RWPE1 (cell line): Measurements from ENCODE around the gene KIAA1217.

Experiments
- CTCF ChIA-PET: fragments of 350-600 bp; sonication (Branson Sonifier 250); formaldehyde crosslinking; extraction: SDS; loops from one replicate; lab custom pipeline; 2021; lab: Yijun Ruan, JAX
- POLR2A ChIA-PET: fragments of 400-600 bp; formaldehyde crosslinking; extraction: SDS; loops from one replicate; lab custom pipeline; 2020; ENCODE audit warnings: antibody characterized with exemption; ENCODE audit not compliant: low non-redundant PET; lab: Yijun Ruan, JAX
- DNase-seq: peaks from one replicate; pipeline ENCODE4 v3.0.0; 2012; ENCODE audit warnings: low spot score
- H3K27ac ChIP-seq: fragments of 450-650 bp; 2 replicates; pipeline ENCODE4 v1.5.1; 2017
- TF ChIP-seq, protein P1 (sequence below): fragments of 450-650 bp; conservative IDR thresholded peaks from 2 replicates; pipeline ENCODE4 v1.5.1; 2017; ENCODE audit warnings: low read depth, mild to moderate bottlenecking

Gene KIAA1217

DNA sequence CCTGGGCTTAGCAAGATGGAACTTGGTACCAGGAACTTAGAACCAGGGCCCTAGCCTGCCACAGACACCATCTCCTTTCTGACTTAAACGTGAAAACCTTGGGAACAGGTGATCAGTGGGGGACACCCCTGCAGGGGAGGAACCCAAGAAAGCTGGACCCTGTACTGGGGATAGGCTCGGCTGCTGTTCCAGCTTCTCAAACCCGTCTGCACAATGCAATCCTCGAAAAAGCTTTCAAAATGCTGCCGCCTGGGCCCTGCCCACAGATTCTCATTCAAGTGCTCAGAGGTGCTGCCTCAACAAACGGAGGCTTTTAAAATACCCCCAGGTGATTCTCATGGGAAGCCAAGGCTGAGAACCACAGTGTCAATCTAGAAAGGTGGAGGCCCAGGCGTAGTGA is 345.1 kb downstream of the KIAA1217 start:
- CTCF ChIA-PET = interaction anchor here (0.6 to 1.0 kb wide), 2 partner anchors 36 to 801 kb away, joined by 3 to 4 read pairs; no protein-coding TSS in a partner anchor
- no peak for DNase-seq
- POLR2A ChIA-PET = no interaction called here
- no peak overlapping the region for H3K27ac ChIP-seq
- TF ChIP-seq, protein P1, sequence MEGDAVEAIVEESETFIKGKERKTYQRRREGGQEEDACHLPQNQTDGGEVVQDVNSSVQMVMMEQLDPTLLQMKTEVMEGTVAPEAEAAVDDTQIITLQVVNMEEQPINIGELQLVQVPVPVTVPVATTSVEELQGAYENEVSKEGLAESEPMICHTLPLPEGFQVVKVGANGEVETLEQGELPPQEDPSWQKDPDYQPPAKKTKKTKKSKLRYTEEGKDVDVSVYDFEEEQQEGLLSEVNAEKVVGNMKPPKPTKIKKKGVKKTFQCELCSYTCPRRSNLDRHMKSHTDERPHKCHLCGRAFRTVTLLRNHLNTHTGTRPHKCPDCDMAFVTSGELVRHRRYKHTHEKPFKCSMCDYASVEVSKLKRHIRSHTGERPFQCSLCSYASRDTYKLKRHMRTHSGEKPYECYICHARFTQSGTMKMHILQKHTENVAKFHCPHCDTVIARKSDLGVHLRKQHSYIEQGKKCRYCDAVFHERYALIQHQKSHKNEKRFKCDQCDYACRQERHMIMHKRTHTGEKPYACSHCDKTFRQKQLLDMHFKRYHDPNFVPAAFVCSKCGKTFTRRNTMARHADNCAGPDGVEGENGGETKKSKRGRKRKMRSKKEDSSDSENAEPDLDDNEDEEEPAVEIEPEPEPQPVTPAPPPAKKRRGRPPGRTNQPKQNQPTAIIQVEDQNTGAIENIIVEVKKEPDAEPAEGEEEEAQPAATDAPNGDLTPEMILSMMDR = no peak

- CTCF ChIA-PET = interaction anchor here (0.5 to 0.9 kb wide), 2 partner anchors 290 to 525 kb away, joined by 3 read pairs; no protein-coding TSS in a partner anchor
- H3K27ac ChIP-seq = no peak overlapping the region
- DNase-seq = no peak
- POLR2A ChIA-PET = no interaction called here
- TF ChIP-seq, protein P1 = no peak
Observed at GRCh38 chr10:24556126-24556749, 347.3 kb downstream of the KIAA1217 start.

DNA sequence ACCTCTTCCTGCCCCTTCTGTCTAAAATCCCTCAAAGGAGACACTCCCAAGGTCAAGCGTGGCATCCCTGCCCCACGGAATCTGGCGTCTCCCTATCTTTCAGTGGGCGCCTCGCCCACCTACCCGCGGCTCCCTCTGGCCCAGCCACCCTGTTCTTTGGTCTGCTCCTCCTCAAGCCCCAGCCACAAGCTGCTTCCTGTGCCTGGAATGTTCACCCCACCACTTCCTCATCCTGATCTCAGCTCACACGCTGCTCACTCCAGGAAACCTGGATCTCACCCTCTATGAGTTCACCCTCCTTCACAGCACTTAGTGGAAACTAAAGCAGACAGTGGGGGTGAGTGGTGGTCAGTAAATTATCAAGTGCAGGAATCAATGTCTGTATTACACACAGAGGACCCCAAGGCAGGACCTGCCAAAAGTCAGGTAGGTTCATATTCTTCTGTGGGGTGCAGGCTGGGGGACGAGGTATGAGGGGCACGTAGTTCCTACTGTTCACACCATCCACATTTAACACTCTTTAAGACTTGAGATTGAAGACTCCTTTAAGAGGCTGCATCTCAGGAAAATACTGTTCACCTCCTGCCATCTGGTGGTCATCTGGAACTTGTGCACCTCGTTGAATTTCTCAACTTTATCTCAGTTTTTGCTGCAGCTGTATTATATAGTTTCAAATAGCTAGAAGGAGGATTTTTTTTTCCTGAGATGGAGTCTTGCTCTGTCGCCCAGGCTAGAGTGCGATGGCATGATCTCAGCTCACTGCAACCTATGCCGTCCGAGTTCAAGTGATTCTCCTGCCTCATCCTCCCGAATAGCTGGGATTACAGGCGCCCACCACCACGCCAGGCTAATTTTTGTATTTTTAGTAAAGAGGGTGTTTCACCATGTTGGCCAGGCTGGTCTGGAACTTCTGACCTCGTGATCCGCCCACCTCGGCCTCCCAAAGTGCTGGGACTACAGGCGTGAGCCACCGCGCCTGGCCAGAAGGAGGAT is 348.1 kb downstream of the KIAA1217 start:
- no peak overlapping the region for H3K27ac ChIP-seq
- TF ChIP-seq, protein P1 = peak; percentile 74
- ChIA-PET POLR2A (no interaction called here), CTCF (interaction anchor here (0.5 to 0.9 kb wide), 9 partner anchors 76 to 1472 kb away, joined by 3 to 7 read pairs (median 3); no protein-coding TSS in a partner anchor)
- DNase-seq = peak; percentile 45

DNA sequence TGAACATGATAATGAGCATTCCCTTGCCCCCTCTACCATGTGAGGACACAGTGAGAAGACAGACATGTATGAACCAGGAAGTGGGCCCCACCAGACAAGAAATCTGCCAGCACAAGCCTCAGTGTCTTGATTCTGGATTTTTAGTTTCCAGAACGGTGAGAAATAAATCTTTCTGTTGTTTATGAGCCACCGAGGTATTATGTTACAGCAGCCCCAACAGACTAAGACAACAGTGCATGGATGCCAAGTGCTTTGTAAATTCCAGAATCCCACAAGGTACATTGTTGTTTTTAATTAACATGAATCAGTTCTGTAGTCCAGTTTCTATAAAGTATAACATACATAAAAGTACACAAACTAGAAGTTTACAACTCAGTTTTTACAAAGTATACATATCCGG is 352.5 kb downstream of the KIAA1217 start:
- no peak for DNase-seq
- CTCF ChIA-PET = no interaction called here
- TF ChIP-seq, protein P1 = no peak
- POLR2A ChIA-PET = no interaction called here
- H3K27ac ChIP-seq = no peak overlapping the region

DNA sequence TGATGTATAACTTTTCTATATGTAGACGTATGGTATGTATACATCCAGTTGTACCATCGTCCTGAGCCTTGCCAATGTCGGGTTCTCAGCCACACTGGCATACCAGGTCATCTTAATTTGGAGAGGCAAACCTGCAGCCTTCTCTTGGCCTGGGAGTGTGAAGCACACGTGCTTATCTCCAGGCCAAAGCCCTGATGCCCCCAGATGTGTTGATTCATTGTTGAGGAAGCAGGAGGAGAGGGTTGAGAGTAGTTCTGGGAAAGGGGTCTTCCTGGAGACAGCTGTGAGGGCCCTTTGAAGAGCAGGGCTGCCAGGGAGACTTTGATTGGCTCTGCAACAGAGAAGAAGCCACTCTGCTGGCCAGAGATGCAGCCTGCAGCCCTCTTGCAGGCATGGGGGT is 359.1 kb downstream of the KIAA1217 start:
- no peak overlapping the region for H3K27ac ChIP-seq
- ChIA-PET POLR2A (no interaction called here), CTCF (no interaction called here)
- no peak for DNase-seq
- TF ChIP-seq, protein P1 = no peak

DNA sequence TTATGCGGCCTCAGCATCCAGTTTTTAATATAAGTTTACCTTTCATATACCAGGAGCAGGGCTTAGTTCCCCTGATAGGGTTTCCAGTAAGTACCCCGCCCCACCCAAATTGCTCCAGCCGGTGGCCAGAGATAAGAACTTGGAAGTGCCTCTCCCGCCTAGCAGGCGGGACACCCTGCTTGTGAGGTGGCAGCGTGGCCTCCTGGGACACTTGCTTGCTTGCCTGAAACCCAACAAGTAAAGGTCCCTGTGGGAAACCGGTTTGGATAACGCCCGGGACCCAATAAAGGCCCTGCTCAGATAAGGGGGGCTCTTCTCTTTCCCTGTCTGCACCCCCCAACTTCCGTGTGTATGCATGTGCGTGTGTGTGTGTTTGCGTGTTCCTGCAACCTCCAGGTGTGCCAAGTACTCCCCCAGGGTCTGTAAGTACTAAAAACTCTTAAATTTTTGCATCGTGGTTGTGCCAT is 360.4 kb downstream of the KIAA1217 start:
- ChIA-PET CTCF (interaction anchor here (0.5 kb wide), 1 partner anchor 199 kb away, joined by 3 read pairs; no protein-coding TSS in a partner anchor), POLR2A (no interaction called here)
- no peak for DNase-seq
- TF ChIP-seq, protein P1 = no peak
- H3K27ac ChIP-seq = no peak overlapping the region
